GM11168 (cell line): ENCODE measurements around the gene KCNQ5.

Experiments
- in situ Hi-C: fragments of 300-500 bp; cut with MboI; formaldehyde crosslinking; loops from one replicate; pipeline ENCODE4 v1.12.0; 2022; ENCODE audit warnings: low sequenced_read_pairs; ENCODE audit not compliant: unreplicated experiment

KCNQ5 gene

GRCh38 chr6:73078908-73079610, 457.2 kb downstream of the KCNQ5 start:
- in situ Hi-C loops = no loop called here

GRCh38 chr6:73079611-73079955, 457.7 kb downstream of the KCNQ5 start:
- in situ Hi-C loops = no loop called here

GRCh38 chr6:73079978-73080377, 458.1 kb downstream of the KCNQ5 start:
- in situ Hi-C loops = no loop called here

DNA sequence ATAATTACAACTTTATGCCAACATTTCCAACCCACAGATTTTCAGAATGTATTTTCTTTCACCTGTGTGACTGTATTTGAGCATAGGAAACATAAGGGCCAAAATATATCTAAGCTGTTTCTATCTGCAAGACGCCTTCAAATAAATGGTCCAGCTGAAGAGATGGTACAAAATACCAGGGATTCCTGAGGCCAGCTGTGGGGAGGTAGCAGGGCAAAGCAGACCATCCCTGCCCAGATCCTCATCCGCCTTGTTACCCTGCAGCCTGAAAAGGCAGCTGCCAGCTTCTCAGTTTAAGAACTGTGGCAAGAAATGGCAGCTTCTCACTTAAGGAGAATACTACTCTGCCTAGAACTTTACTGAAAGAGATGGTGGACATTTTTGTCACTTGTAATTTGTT, 460.1 kb downstream of the KCNQ5 start:
- in situ Hi-C loops = no loop called here

GRCh38 chr6:73083886-73084285, 462.0 kb downstream of the KCNQ5 start:
- in situ Hi-C loops = no loop called here

DNA sequence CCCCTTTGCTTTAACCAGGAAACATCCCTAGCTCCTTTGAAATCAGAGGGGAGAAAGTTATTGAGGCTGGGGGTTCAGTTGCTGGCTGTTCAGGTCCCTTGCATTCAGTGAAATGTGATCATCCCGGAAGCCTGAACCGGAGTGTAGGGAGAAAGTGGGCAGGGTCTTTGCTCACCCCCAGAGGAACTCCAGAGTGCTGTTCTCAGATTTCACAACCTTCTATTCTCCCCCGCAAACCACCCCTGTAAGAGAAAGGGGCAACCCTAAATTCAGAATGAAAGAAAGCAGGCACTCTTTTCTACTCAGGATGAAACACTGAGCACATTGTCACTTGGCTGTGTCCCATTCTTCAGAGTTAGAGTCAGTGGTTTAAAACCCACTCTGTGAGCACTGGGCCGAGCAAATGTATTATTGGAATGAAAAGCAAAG, 463.6 kb downstream of the KCNQ5 start:
- in situ Hi-C loops = no loop called here

GRCh38 chr6:73086726-73087125, 464.9 kb downstream of the KCNQ5 start:
- in situ Hi-C loops = no loop called here

- in situ Hi-C loops = no loop called here
These were observed 466.4 kb downstream of the KCNQ5 start for GRCh38 chr6:73088138-73088813.

DNA sequence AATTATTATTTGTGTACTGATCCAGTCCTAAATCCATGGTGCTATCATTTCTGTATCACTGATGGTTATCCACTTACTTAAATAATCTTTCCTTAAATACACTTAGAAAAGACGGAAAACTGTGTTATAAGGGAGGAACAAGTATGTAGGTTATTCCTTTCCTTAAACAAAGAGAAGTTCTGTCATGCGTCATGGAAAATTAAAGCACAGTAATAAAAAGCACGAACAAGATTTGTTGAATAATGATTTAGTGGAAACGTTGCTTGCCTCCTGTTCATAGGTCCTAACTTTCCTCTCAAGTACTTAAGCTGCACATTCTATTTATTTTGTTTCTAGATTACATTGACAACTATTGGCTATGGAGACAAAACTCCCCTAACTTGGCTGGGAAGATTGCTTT, 483.1 kb downstream of the KCNQ5 start:
- in situ Hi-C loops = no loop called here

DNA sequence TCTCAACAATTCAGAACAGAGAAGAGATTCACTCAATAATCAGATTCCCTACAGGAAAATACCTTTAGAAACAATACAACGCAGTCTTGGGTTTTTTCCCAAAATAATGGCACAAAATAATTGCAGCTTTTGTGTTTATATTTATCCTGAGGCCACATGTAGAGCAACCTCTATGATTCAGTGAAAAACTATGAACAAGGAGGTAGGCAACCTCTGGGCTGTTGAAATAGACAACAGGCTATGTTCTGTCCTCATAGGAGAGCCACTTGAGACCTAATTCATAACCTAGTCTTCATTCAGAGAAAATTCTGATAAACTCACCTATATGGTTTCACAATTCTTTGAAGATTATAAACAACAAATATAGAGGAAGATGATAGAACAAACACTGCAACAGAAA, 485.2 kb downstream of the KCNQ5 start:
- in situ Hi-C loops = no loop called here

- in situ Hi-C loops = no loop called here
These were observed 487.1 kb downstream of the KCNQ5 start for GRCh38 chr6:73108949-73109348.

DNA sequence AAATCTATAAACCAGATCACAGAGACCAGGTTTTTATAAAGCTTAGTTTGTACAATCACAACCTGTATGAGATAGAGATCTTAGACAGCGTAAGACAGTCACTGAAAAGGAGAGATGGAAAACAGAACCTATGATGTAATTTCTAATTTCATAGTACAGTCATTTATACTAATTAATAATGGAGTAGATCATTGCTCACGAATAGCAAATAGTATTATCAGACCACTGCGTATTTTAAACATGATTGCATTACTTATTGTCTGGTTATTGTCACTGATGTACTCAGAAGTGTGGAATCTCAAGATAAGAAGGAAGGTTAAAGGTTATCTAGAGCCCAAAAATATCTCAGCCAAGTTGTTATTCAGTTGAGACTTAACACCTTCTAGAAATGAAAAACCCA, 487.8 kb downstream of the KCNQ5 start:
- in situ Hi-C loops = no loop called here

DNA sequence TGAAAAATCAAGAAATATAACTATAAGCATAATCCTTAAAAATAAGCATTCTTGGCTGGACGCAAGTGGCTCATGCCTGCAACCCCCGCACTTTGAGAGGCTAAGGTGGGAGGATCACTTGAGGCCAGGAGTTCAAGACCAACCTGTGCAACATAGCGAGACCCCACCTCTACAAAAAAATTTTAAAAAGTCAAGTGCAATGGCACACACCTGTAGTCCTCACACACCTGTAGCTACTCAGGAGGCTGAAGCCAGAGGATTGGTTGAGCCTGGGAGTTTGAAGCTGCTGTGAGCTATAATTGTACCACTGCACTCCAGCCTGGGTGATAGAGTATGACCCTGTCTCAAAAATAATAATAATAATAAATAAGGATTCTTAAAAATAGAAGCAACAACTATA, 494.5 kb downstream of the KCNQ5 start:
- in situ Hi-C loops = loop anchor here (5.0 kb wide), 1 partner anchor 114 kb away; no protein-coding TSS in a partner anchor

GRCh38 chr6:73121421-73121993, 499.6 kb downstream of the KCNQ5 start:
- in situ Hi-C loops = loop anchor here (10.0 kb wide), 1 partner anchor 507 kb away; no protein-coding TSS in a partner anchor

GRCh38 chr6:73123632-73124329, 501.9 kb downstream of the KCNQ5 start:
- in situ Hi-C loops = loop anchor here (10.0 kb wide), 1 partner anchor 509 kb away; no protein-coding TSS in a partner anchor

DNA sequence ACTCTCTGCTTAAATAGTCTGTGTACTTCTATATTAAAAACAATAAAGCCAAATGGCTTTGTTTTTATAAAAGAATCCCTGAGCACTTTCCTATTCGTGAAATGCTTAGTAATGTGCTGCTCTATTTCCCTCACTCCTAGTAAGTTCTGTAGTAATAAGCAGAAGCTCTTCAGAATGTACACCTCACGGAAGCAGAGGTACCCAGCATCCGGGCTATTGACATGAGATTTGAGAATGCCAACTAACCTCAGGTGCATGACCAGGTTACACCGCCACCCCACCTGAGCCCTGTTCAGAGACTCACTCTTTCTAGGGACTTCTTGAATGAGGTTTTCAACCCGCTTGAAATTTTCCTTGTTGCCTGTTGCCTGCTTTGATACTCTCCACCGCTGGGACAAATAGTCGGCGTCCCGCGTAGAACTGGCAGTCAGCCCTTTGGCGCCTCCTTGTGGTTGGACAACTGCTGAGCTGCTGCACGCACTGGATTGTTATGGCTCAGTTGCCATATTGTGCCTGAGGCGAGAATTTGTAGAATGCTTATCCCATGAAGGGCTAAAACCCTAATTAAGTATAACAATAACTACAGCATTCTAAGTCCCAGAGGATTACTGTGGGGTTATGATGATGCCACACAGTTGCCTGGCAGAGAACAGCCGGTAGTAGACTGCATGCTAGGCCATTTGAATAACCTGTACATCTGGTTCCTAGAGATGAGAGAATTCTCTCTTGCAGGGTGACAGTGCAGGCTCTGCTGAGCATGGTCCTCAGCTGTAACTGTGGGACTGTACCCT, 508.0 kb downstream of the KCNQ5 start:
- in situ Hi-C loops = loop anchor here (10.0 kb wide), 1 partner anchor 515 kb away; no protein-coding TSS in a partner anchor

- in situ Hi-C loops = no loop called here
These were observed 509.8 kb downstream of the KCNQ5 start for GRCh38 chr6:73131706-73132105.

- in situ Hi-C loops = no loop called here
These were observed 512.7 kb downstream of the KCNQ5 start for GRCh38 chr6:73134588-73134987.

DNA sequence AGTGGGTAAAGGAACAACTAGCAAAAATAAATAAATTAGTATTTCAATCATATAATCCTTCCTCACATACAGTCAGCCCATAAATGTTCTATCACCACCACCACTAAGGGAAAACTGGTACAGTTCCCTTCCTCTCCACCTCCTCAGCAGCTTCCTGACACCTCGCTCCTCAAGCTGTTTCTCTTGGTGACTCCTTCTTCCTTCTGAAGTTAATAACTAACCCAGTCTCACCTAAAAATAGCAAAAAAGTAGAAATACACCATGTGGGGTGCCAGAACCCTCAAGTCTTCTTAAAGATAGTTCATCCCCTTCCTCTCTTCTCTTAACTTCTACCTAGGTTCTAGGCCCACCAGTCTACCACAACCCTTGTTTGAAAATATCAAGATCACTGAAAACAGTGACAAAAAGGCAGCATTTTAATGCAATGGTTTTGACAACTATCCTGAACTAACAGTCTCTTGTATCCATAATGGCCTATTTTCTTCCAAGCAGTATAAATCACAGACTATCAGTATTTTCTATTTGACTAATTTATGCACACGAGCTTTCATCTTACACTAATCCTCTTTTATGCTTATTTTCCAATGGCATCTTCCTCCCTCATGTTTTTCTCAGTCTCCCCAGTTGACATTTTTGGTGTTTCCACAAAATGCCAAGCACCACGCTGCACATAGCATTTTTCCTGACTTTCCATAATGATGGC, 518.0 kb downstream of the KCNQ5 start:
- in situ Hi-C loops = no loop called here
